ENCODE measurements around the gene SHH. TPM values are rescaled to one million over a fixed set of nuclear protein-coding genes. Genes with fewer than 3 reads are reported as not detected.

The SHH gene
- total and polyA plus RNA-seq, 11 donors: not detected

DNA sequence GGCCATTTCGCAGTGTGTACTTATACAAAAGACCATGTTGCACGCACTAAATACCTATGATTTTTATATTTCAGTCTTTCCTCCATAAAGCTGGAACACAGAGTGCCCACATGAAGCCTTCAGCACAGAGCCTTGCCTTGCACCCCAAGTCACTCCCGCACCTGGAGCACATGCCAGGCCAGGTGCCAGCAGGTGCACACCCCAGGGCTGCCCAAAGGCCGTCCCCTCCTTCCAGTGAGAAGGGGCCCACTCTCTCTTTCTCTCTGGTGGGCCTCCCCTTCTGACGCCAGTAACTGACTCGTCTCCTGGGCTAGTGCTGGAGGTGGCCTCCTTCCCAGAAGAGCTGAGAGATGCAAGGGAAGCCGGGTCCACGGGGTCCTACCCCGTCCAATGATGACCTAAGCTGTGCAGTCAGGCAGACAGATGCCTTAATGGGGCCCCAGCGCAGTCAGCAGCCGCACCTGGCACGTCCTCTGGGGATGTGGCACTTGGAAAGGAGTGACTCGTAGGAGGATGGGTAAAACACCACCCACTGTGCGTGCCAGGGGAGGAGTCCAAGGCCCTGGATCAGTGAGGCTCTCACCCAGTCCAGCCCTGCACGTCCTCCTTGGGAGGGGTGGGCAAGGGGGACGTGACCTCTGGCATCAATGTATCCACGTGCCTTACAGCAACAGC lies 17.7 kb upstream of the SHH start:
- TF ChIP-seq POLR2A (IDR thresholded peaks at IDR 0.05): no peak
- TF ChIP-seq, protein P1, sequence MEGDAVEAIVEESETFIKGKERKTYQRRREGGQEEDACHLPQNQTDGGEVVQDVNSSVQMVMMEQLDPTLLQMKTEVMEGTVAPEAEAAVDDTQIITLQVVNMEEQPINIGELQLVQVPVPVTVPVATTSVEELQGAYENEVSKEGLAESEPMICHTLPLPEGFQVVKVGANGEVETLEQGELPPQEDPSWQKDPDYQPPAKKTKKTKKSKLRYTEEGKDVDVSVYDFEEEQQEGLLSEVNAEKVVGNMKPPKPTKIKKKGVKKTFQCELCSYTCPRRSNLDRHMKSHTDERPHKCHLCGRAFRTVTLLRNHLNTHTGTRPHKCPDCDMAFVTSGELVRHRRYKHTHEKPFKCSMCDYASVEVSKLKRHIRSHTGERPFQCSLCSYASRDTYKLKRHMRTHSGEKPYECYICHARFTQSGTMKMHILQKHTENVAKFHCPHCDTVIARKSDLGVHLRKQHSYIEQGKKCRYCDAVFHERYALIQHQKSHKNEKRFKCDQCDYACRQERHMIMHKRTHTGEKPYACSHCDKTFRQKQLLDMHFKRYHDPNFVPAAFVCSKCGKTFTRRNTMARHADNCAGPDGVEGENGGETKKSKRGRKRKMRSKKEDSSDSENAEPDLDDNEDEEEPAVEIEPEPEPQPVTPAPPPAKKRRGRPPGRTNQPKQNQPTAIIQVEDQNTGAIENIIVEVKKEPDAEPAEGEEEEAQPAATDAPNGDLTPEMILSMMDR (IDR thresholded peaks at IDR 0.05): no peak
- ATAC-seq (no peak), DNase-seq (peak in 2 of 5 donors; percentile 15 to 42)
- WGBS, 4 donors: 75 to 81% (median 76%) methylated on average over 12 to 17 of the region's 17 CpGs
- no peaks in the 10 kb centered on the region for H3K4me1 ChIP-seq
- H3K27ac ChIP-seq: no peak overlapping the region
- no peaks in the 10 kb centered on the region for H3K9me3 ChIP-seq
- no peak overlapping the region for H3K4me3 ChIP-seq
- intact Hi-C loops (cut with DNase I): no loop called here
- peaks cover 0 to 37% (median 5%) of the 10 kb centered on the region in 9 donors for H3K27me3 ChIP-seq
- H3K36me3 ChIP-seq: no peaks in the 10 kb centered on the region

DNA sequence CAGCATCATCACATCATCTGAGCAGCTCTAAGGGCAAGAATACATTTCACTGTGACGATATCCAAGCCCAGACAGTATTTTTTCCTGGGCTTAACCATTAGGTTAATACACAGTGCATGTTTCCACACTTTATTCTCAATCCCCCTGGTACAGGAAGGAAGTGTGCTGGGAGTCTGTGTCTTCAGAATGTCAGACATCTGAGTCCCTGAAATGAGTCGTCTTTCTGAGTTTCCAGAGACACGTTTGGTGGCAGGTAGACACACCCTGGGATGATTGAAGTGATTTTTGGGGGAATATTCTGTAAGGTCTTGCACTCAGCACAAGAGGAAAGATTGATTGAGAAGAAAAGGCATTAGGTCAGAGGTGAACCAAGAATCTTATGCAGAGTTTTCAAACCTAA lies 13.1 kb upstream of the SHH start:
- Histone ChIP-seq H3K27me3 (peaks cover 0 to 46% (median 6%) of the 10 kb centered on the region in 9 donors), H3K4me3 (no peak overlapping the region), H3K4me1 (no peaks in the 10 kb centered on the region), H3K9me3 (no peaks in the 10 kb centered on the region), H3K36me3 (no peaks in the 10 kb centered on the region), H3K27ac (no peak overlapping the region)
- WGBS, 4 donors: 43 to 55% (median 48%) methylated on average over 3 of the region's 3 CpGs
- TF ChIP-seq, protein P1 (IDR thresholded peaks at IDR 0.05): no peak
- no peak for TF ChIP-seq POLR2A (IDR thresholded peaks at IDR 0.05)
- ATAC-seq (no peak), DNase-seq (no peak)
- intact Hi-C loops (cut with DNase I): no loop called here

DNA sequence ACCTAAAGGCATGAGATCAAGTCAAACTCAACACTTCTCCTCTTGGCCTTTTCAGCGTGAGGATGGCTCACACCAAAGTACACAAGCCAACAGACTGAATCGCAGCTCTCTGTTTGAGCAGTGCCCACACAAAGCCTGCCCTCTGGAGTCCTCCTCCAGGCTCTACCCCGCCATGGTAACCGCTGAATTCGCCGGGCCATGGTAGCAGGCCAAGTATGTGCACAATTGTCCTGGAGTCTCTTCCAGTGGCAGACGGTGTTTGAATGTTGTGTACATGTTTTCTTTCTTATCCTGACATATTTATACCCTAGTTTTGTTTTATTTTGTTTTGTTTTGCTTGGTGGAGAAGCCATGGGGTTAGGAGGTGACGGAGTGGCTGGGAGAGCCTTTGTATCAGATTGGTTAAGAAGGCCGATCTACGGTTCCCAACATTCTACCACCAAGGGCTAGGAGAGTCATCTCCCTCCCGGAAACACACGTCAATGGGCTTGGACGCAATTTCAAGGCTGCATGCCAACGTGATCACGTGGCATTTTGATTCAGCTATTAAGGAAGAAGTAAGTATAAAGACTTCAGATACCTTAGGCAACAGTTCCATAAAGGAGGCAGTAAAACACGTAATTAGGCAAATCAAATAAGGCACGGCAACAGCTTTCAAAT lies 12.1 kb upstream of the SHH start:
- H3K4me3 ChIP-seq: no peak overlapping the region
- H3K36me3 ChIP-seq: no peaks in the 10 kb centered on the region
- H3K27ac ChIP-seq: no peak overlapping the region
- intact Hi-C loops (cut with DNase I): no loop called here
- WGBS, 4 donors: 82 to 85% (median 83%) methylated on average over 17 of the region's 17 CpGs
- no peaks in the 10 kb centered on the region for H3K9me3 ChIP-seq
- TF ChIP-seq, protein P1 (IDR thresholded peaks at IDR 0.05): no peak
- TF ChIP-seq POLR2A (IDR thresholded peaks at IDR 0.05): no peak
- no peaks in the 10 kb centered on the region for H3K4me1 ChIP-seq
- peak in 2 of 5 donors; percentile 10 to 26 for DNase-seq
- peaks cover 0 to 49% (median 5%) of the 10 kb centered on the region in 9 donors for H3K27me3 ChIP-seq
- ATAC-seq: no peak

DNA sequence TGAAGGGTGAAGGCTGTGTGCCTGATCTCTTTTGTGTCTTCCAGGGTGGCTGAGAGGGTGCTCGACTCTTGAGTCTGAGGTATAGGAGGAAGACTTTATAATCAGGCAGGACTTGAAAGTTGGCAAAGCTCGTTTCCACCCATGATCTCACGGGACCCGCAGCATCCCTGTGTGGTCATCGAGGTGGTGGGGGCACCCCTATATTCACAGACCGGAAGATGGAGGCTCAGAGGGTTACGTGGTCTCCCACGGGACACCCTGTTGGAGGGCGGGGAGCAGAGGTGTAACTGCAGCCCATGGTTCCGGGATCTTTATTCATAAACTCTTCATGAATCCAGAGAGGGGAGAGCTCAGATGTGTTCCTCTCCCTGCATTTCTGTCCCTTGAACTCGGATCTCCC lies 9.6 kb upstream of the SHH start:
- DNase-seq (peak in 2 of 5 donors; percentile 2 to 55), ATAC-seq (no peak)
- Histone ChIP-seq H3K27ac (no peak overlapping the region), H3K9me3 (peaks cover 0 to 4% (median 0%) of the 10 kb centered on the region in 12 donors), H3K4me1 (no peaks in the 10 kb centered on the region), H3K4me3 (no peak overlapping the region), H3K27me3 (peaks cover 0 to 56% (median 7%) of the 10 kb centered on the region in 9 donors), H3K36me3 (no peaks in the 10 kb centered on the region)
- no peak for TF ChIP-seq POLR2A (IDR thresholded peaks at IDR 0.05)
- TF ChIP-seq, protein P1 (IDR thresholded peaks at IDR 0.05): no peak
- intact Hi-C loops (cut with DNase I): no loop called here
- WGBS, 4 donors: 78 to 81% (median 79%) methylated on average over 10 to 11 of the region's 11 CpGs
